Measurements from ENCODE around the gene PPP2R2B.

The PPP2R2B gene

GRCh38 chr5:146821732-146822131, 56.8 kb downstream of the PPP2R2B start:
- DNase-seq = no peak

- no peak for DNase-seq
Observed at GRCh38 chr5:146820987-146821386, 57.6 kb downstream of the PPP2R2B start.

- DNase-seq = no peak
Observed at GRCh38 chr5:146818822-146819221, 59.7 kb downstream of the PPP2R2B start.

GRCh38 chr5:146817973-146818372, 60.6 kb downstream of the PPP2R2B start:
- DNase-seq = no peak

GRCh38 chr5:146816775-146817387, 61.7 kb downstream of the PPP2R2B start:
- DNase-seq = no peak

- no peak for DNase-seq
Observed at GRCh38 chr5:146815411-146815810, 63.1 kb downstream of the PPP2R2B start.

- DNase-seq = peak; percentile 92
Observed at GRCh38 chr5:146813346-146814157, 65.0 kb downstream of the PPP2R2B start.

GRCh38 chr5:146805081-146805480, 73.5 kb downstream of the PPP2R2B start:
- DNase-seq = no peak

- no peak for DNase-seq
Observed at GRCh38 chr5:146802945-146803522, 75.5 kb downstream of the PPP2R2B start.

- DNase-seq = no peak
Observed at GRCh38 chr5:146799671-146800070, 78.9 kb downstream of the PPP2R2B start.

- no peak for DNase-seq
Observed at GRCh38 chr5:146799231-146799630, 79.3 kb downstream of the PPP2R2B start.

- no peak for DNase-seq
Observed at GRCh38 chr5:146797658-146798057, 80.9 kb downstream of the PPP2R2B start.

- DNase-seq = no peak
Observed at GRCh38 chr5:146796911-146797310, 81.6 kb downstream of the PPP2R2B start.

GRCh38 chr5:146796144-146796543, 82.4 kb downstream of the PPP2R2B start:
- peak; percentile 13 for DNase-seq

GRCh38 chr5:146794326-146795029, 84.1 kb downstream of the PPP2R2B start:
- peak; percentile 93 for DNase-seq

- DNase-seq = no peak
Observed at GRCh38 chr5:146793709-146794108, 84.8 kb downstream of the PPP2R2B start.

GRCh38 chr5:146791471-146791870, 87.1 kb downstream of the PPP2R2B start:
- no peak for DNase-seq

- no peak for DNase-seq
Observed at GRCh38 chr5:146789712-146790653, 88.6 kb downstream of the PPP2R2B start.

- DNase-seq = no peak
Observed at GRCh38 chr5:146788898-146789297, 89.7 kb downstream of the PPP2R2B start.

- DNase-seq = peak; percentile 80
Observed at GRCh38 chr5:146785065-146785464, 93.5 kb downstream of the PPP2R2B start.

GRCh38 chr5:146781157-146781556, 97.4 kb downstream of the PPP2R2B start:
- DNase-seq = no peak

GRCh38 chr5:146779211-146779869, 99.2 kb downstream of the PPP2R2B start:
- no peak for DNase-seq
